Smooth muscle cell (in vitro differentiated cells): ENCODE measurements around the gene SLC6A9. TPM values are rescaled to one million over a fixed set of nuclear protein-coding genes. Genes with fewer than 3 reads are reported as not detected.
A peak's percentile ranks its signal among the peaks of the same experiment; 100 is the strongest.

ENCODE experiments used
- DNase-seq: peaks from one replicate; lab custom pipeline; 2025; ENCODE audit not compliant: unreplicated experiment; lab: John Stamatoyannopoulos, UW
- H2AFZ ChIP-seq: fragments of 200-600 bp; sonication (generic); 2 replicates; pipeline ENCODE4 v1.6.0; 2016; ENCODE audit warnings: antibody characterized with exemption, low read depth, mild to moderate bottlenecking
- H3F3A ChIP-seq: fragments of 200-600 bp; sonication (generic); 2 replicates; pipeline ENCODE4 v1.6.0; 2017; ENCODE audit warnings: antibody characterized with exemption, low read depth
- H3K27ac ChIP-seq: fragments of 200-600 bp; sonication (generic); 2 replicates; pipeline ENCODE4 v1.5.1; 2016; ENCODE audit warnings: low read depth, mild to moderate bottlenecking
- H3K27me3 ChIP-seq: fragments of 200-600 bp; sonication (generic); 2 replicates; pipeline ENCODE4 v1.6.1; 2016; ENCODE audit warnings: low read depth, mild to moderate bottlenecking
- H3K36me3 ChIP-seq: fragments of 200-600 bp; sonication (generic); 2 replicates; pipeline ENCODE4 v1.5.1; 2016; ENCODE audit warnings: low read depth
- H3K4me1 ChIP-seq: fragments of 200-600 bp; sonication (generic); 2 replicates; pipeline ENCODE4 v1.5.1; 2016; ENCODE audit warnings: low read depth
- H3K4me2 ChIP-seq: fragments of 200-600 bp; sonication (generic); 2 replicates; pipeline ENCODE4 v1.6.0; 2016; ENCODE audit warnings: mild to moderate bottlenecking
- H3K4me3 ChIP-seq: fragments of 200-600 bp; sonication (generic); 2 replicates; pipeline ENCODE4 v1.5.1; 2016; ENCODE audit warnings: mild to moderate bottlenecking
- H3K79me2 ChIP-seq: fragments of 200-600 bp; sonication (generic); 2 replicates; pipeline ENCODE4 v1.6.0; 2016; ENCODE audit warnings: low read depth, mild to moderate bottlenecking
- H3K9ac ChIP-seq: fragments of 200-600 bp; sonication (generic); 2 replicates; pipeline ENCODE4 v1.6.0; 2016; ENCODE audit warnings: low read depth
- H3K9me3 ChIP-seq: fragments of 200-600 bp; sonication (generic); replicated peaks from 2 replicates; pipeline ENCODE4 v1.5.1; 2016; ENCODE audit warnings: low read depth
- H4K20me1 ChIP-seq: fragments of 200-600 bp; sonication (generic); 2 replicates; pipeline ENCODE4 v1.6.0; 2016; ENCODE audit warnings: low read depth
- WGBS: methylation state at CpG from one replicate; pipeline ENCODE4 v1.1.7; 2016; ENCODE audit warnings: low lambda C conversion rate; 5-methylcytosine and 5-hydroxymethylcytosine counted together
- polyA plus RNA-seq: library from polyadenylated mRNA; unstranded; fragments of >200 nt; fragmentation: Nextera tagmentation; extraction: Ambion mirVana; gene quantifications from 2 replicates; pipeline ENCODE4 v1.2.1, GENCODE V29; 2016
- total RNA-seq: library from RNA; depleted of rRNA; stranded (reverse); fragments of >200 nt; gene quantifications from 2 replicates; pipeline ENCODE4 v1.2.3, GENCODE V29; 2014
- TF ChIP-seq, protein P1 (sequence below): fragments of 200-600 bp; sonication (generic); IDR thresholded peaks from 2 replicates; pipeline ENCODE4 v1.5.1; 2017; ENCODE audit warnings: borderline replicate concordance, mild to moderate bottlenecking, antibody characterized with exemption; ENCODE audit not compliant: insufficient read depth, poor library complexity, severe bottlenecking

Gene SLC6A9
- total and polyA plus RNA-seq, 2 experiments from 2014 or later, result 10.2 to 25.8 TPM

DNA sequence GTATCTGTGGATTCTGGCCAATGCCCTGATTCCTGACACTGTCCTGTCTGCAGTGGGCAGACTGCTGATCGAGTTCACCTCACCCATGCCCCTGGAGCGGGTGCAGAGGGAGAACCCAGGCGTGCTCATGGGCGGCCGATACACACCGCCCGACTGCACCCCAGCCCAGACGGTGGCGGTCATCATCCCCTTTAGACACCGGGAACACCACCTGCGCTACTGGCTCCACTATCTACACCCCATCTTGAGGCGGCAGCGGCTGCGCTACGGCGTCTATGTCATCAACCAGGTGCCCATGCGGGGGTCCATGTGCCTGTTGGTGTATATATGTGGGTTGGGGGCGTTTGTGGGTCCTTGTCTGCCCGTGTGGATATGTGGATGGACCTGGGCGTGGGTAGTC, 49.6 kb downstream of the SLC6A9 start:
- H3K27ac ChIP-seq, result no peak overlapping the region
- H3K4me1 ChIP-seq, result peaks cover 7% of the 10 kb centered on the region
- H3F3A ChIP-seq, result peaks cover 14% of the 10 kb centered on the region
- no peak overlapping the region for H3K4me2 ChIP-seq
- no peaks in the 10 kb centered on the region for H3K9me3 ChIP-seq
- no peak overlapping the region for H2AFZ ChIP-seq
- no peak overlapping the region for H3K9ac ChIP-seq
- H3K79me2 ChIP-seq, result peaks cover 14% of the 10 kb centered on the region
- DNase-seq, result no peak
- no peak overlapping the region for H3K4me3 ChIP-seq
- H4K20me1 ChIP-seq, result peaks cover 66% of the 10 kb centered on the region
- 98% methylated on average over 20 of the region's 20 CpGs for WGBS
- no peaks in the 10 kb centered on the region for H3K27me3 ChIP-seq
- H3K36me3 ChIP-seq, result no peaks in the 10 kb centered on the region
- TF ChIP-seq, protein P1, sequence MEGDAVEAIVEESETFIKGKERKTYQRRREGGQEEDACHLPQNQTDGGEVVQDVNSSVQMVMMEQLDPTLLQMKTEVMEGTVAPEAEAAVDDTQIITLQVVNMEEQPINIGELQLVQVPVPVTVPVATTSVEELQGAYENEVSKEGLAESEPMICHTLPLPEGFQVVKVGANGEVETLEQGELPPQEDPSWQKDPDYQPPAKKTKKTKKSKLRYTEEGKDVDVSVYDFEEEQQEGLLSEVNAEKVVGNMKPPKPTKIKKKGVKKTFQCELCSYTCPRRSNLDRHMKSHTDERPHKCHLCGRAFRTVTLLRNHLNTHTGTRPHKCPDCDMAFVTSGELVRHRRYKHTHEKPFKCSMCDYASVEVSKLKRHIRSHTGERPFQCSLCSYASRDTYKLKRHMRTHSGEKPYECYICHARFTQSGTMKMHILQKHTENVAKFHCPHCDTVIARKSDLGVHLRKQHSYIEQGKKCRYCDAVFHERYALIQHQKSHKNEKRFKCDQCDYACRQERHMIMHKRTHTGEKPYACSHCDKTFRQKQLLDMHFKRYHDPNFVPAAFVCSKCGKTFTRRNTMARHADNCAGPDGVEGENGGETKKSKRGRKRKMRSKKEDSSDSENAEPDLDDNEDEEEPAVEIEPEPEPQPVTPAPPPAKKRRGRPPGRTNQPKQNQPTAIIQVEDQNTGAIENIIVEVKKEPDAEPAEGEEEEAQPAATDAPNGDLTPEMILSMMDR, result no peak

DNA sequence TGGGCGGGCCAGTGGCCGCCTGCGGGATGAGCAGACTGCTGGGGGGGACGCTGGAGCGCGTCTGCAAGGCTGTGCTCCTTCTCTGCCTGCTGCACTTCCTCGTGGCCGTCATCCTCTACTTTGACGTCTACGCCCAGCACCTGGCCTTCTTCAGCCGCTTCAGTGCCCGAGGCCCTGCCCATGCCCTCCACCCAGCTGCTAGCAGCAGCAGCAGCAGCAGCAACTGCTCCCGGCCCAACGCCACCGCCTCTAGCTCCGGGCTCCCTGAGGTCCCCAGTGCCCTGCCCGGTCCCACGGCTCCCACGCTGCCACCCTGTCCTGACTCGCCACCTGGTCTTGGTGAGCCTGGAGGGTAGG, 50.1 kb downstream of the SLC6A9 start:
- no peak overlapping the region for H3K9ac ChIP-seq
- no peak overlapping the region for H3K27ac ChIP-seq
- no peak for DNase-seq
- peaks cover 18% of the 10 kb centered on the region for H3K79me2 ChIP-seq
- H4K20me1 ChIP-seq, result peaks cover 71% of the 10 kb centered on the region
- no peaks in the 10 kb centered on the region for H3K36me3 ChIP-seq
- H2AFZ ChIP-seq, result no peak overlapping the region
- 92% methylated on average over 20 of the region's 20 CpGs for WGBS
- no peak overlapping the region for H3K4me2 ChIP-seq
- no peak overlapping the region for H3K4me3 ChIP-seq
- H3K9me3 ChIP-seq, result no peaks in the 10 kb centered on the region
- peaks cover 14% of the 10 kb centered on the region for H3F3A ChIP-seq
- H3K4me1 ChIP-seq, result peaks cover 7% of the 10 kb centered on the region
- H3K27me3 ChIP-seq, result no peaks in the 10 kb centered on the region
- TF ChIP-seq, protein P1, result no peak

DNA sequence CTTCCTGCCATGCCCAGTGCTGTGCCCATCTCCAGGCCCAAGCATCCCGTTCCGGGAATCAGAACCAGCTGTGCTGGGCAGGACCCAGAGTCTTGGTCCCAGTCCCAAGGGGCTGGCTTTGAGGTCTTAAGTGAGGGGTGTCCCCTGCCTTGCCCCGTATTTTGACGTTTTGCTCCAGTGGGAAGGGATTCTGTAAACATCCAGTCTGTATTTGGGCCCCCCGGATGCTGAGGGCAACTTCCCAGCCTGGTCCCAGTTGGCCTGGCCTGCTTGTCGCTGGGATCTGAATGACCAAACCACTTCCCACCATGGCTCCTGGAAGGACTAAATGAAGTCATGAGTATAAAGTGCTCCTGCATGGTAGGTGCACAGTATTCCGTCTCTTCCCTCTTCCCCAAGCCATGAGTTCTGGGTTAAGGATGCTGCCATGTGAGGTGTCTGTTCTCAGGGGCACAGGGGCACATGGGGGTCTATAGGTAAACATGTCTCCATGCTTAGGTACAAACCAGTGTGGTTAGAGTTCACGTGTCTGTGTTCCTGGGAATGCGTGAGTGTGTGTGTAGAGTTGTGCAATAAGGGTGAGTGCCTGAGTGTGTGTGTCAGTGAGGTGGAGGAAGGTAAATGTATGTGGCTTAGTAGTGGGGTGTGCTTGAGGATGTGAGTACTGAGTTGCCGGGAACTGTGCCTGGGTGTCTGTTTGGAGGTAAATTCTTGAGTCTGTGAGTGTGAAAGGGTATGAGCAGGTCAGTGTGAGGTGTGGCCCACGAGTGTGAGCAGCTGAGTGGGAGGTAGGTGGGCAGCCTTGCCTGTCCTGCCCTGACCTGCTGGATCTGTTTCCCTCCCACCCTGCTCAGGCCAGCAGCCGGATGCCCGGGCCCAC, 50.8 kb downstream of the SLC6A9 start:
- no peak for DNase-seq
- 78% methylated on average over 13 of the region's 13 CpGs for WGBS
- Histone ChIP-seq H3K27me3 (no peaks in the 10 kb centered on the region), H3K79me2 (peaks cover 24% of the 10 kb centered on the region), H3F3A (peaks cover 14% of the 10 kb centered on the region), H3K4me1 (peaks cover 12% of the 10 kb centered on the region), H3K36me3 (no peaks in the 10 kb centered on the region), H3K4me3 (peak overlapping the region; percentile 75), H3K9me3 (no peaks in the 10 kb centered on the region), H3K9ac (peak overlapping the region; percentile 76), H3K4me2 (peak overlapping the region; percentile 98), H4K20me1 (peaks cover 73% of the 10 kb centered on the region), H2AFZ (no peak overlapping the region), H3K27ac (peak overlapping the region; percentile 25)
- TF ChIP-seq, protein P1, result no peak
